GM23248 (cell line): ENCODE measurements around the gene COBLL1.

ENCODE experiments used
- EZH2 ChIP-seq: fragments of 200-600 bp; sonication (generic); IDR thresholded peaks from 2 replicates; pipeline ENCODE4 v1.6.1; 2018; ENCODE audit warnings: antibody characterized with exemption, mild to moderate bottlenecking; ENCODE audit not compliant: insufficient read depth, poor library complexity, severe bottlenecking
- EZH2phosphoT487 ChIP-seq: fragments of 200-600 bp; sonication (generic); IDR thresholded peaks from 2 replicates; pipeline ENCODE4 v1.6.1; 2018; ENCODE audit warnings: antibody characterized with exemption, moderate library complexity, mild to moderate bottlenecking, low read depth; ENCODE audit not compliant: insufficient read depth

DNA sequence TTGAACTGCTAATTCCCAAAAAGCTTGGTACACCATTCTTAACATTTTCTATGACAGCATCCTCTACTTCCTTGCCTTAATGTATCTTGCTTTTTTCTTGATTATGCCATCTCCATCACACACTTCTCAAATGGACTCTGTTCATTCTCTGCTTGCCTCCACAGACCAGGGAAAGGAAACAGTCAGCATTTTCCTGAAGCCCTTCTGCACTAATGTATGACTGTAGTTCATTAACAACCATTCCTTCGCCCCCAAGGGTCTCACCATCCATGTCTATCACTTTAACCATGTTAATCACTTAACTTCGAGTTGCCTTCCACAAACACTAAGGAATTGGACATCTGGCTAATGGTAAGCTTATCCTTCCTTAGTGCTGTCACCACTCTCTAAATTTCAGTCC lies 54.8 kb downstream of the COBLL1 start:
- TF ChIP-seq EZH2 (no peak), EZH2phosphoT487 (no peak)
